Measurements from ENCODE around the gene ASIC3.

- TF ChIP-seq CTCF (IDR thresholded peaks at IDR 0.05) (no peak), KDM5A (IDR thresholded peaks at IDR 0.05) (no peak)
Observed at GRCh38 chr7:151034312-151035025, 13.9 kb upstream of the ASIC3 start.

Data from A549 (cell line).